NCI-H128 (cell line): ENCODE measurements around the gene ERLEC1.
A peak's percentile ranks its signal among the peaks of the same experiment; 100 is the strongest.
"Not testable (repeated sequence)": the region's sequence is repeated elsewhere in the genome, so short reads cannot be mapped to it uniquely, and the experiment has no call there.

Experiments
- DNase-seq: peaks from one replicate; lab custom pipeline; 2025; ENCODE audit not compliant: unreplicated experiment; lab: John Stamatoyannopoulos, UW

Gene ERLEC1

GRCh38 chr2:53829273-53829979 is 42.6 kb downstream of the ERLEC1 start:
- DNase-seq = peak; percentile 20

GRCh38 chr2:53829980-53830290 is 43.1 kb downstream of the ERLEC1 start:
- not testable (repeated sequence) for DNase-seq

- DNase-seq = no peak
Measured at GRCh38 chr2:53840580-53840979, 53.7 kb downstream of the ERLEC1 start.

GRCh38 chr2:53841651-53842050 is 54.8 kb downstream of the ERLEC1 start:
- DNase-seq = not testable (repeated sequence)

GRCh38 chr2:53842891-53843290 is 56.0 kb downstream of the ERLEC1 start:
- DNase-seq = no peak

- no peak for DNase-seq
Measured at GRCh38 chr2:53843595-53843994, 56.8 kb downstream of the ERLEC1 start.

GRCh38 chr2:53848062-53848461 is 61.2 kb downstream of the ERLEC1 start:
- no peak for DNase-seq

- DNase-seq = not testable (repeated sequence)
Measured at GRCh38 chr2:53851052-53851757, 64.4 kb downstream of the ERLEC1 start.

- no peak for DNase-seq
Measured at GRCh38 chr2:53852532-53852931, 65.7 kb downstream of the ERLEC1 start.

- no peak for DNase-seq
Measured at GRCh38 chr2:53854678-53855077, 67.8 kb downstream of the ERLEC1 start.

GRCh38 chr2:53856272-53856671 is 69.4 kb downstream of the ERLEC1 start:
- DNase-seq = no peak

GRCh38 chr2:53859206-53860181 is 72.7 kb downstream of the ERLEC1 start, which contains the start of gene GPR75:
TSS of gene GPR75 (minus strand) at chr2:53859967. CDS start at chr2:53854756, 5,211 bp downstream.
- no peak for DNase-seq

- DNase-seq = no peak
Measured at GRCh38 chr2:53861824-53862223, 75.0 kb downstream of the ERLEC1 start.

GRCh38 chr2:53863538-53864227 is 76.8 kb downstream of the ERLEC1 start:
- DNase-seq = no peak

GRCh38 chr2:53865264-53865663 is 78.4 kb downstream of the ERLEC1 start:
- no peak for DNase-seq

- DNase-seq = no peak
Measured at GRCh38 chr2:53865962-53866361, 79.1 kb downstream of the ERLEC1 start.

GRCh38 chr2:53867169-53867568 is 80.3 kb downstream of the ERLEC1 start:
- DNase-seq = no peak

- no peak for DNase-seq
Measured at GRCh38 chr2:53867773-53868172, 80.9 kb downstream of the ERLEC1 start.
